CD4-positive, alpha-beta T cell treated with Interleukin-17A for 1 hour (primary cell): ENCODE measurements around the gene COX19.

Experiments
- DNase-seq: peaks from one replicate; pipeline ENCODE4 v3.0.0-alpha.2; 2020

COX19 gene

GRCh38 chr7:974820-975681, at the start of gene COX19:
Gene COX19 (minus strand): TSS chr7:975549. CDS start chr7:975509, 40 bp downstream.
- peak; percentile 90 for DNase-seq

- DNase-seq: no peak
Observed at GRCh38 chr7:1024331-1024841, 49.0 kb upstream of the COX19 start.

GRCh38 chr7:1022801-1023465, 47.6 kb upstream of the COX19 start:
- DNase-seq: no peak

- no peak for DNase-seq
Observed at GRCh38 chr7:1022356-1022755, 47.0 kb upstream of the COX19 start.

- no peak for DNase-seq
Observed at GRCh38 chr7:1021931-1022330, 46.6 kb upstream of the COX19 start.

GRCh38 chr7:1021366-1021765, 46.0 kb upstream of the COX19 start:
- no peak for DNase-seq

GRCh38 chr7:1020849-1021251, 45.5 kb upstream of the COX19 start:
- DNase-seq: peak; percentile 25

GRCh38 chr7:1019789-1020610, 44.7 kb upstream of the COX19 start:
- DNase-seq: no peak

GRCh38 chr7:1019255-1019785, 44.0 kb upstream of the COX19 start:
- no peak for DNase-seq

GRCh38 chr7:1018334-1018695, 43.0 kb upstream of the COX19 start:
- no peak for DNase-seq

GRCh38 chr7:1017586-1018333, 42.4 kb upstream of the COX19 start:
- no peak for DNase-seq

GRCh38 chr7:1016577-1017531, 41.5 kb upstream of the COX19 start:
- DNase-seq: no peak

GRCh38 chr7:1015196-1016121, 40.1 kb upstream of the COX19 start:
- no peak for DNase-seq

GRCh38 chr7:1014681-1015080, 39.3 kb upstream of the COX19 start:
- no peak for DNase-seq

GRCh38 chr7:1013581-1013980, 38.2 kb upstream of the COX19 start:
- no peak for DNase-seq

GRCh38 chr7:1012716-1013095, 37.4 kb upstream of the COX19 start:
- no peak for DNase-seq

- no peak for DNase-seq
Observed at GRCh38 chr7:1012004-1012715, 36.8 kb upstream of the COX19 start.

GRCh38 chr7:1011297-1012003, 36.1 kb upstream of the COX19 start:
- DNase-seq: peak; percentile 65

- no peak for DNase-seq
Observed at GRCh38 chr7:1010226-1010625, 34.9 kb upstream of the COX19 start.
